ENCODE results near the gene TRIM24.

Gene TRIM24

GRCh38 chr7:138549082-138549481 lies 89.0 kb downstream of the TRIM24 start:
- Histone ChIP-seq H3K9me3 (replicated peaks; ENCODE audit: low read length) (no peaks in the 10 kb centered on the region), H3K36me3 (ENCODE audit: insufficient read depth, low read length) (peaks cover 12% of the 10 kb centered on the region), H3K4me2 (ENCODE audit: low read length) (no peak overlapping the region), H3K27me3 (ENCODE audit: control insufficient read depth, insufficient read depth, low read length) (no peaks in the 10 kb centered on the region), H3K9ac (ENCODE audit: low read depth, low read length) (no peak overlapping the region), H3K4me1 (ENCODE audit: control insufficient read depth, insufficient read depth, low read length) (no peaks in the 10 kb centered on the region), H3K4me3 (ENCODE audit: low read length) (no peak overlapping the region)

DNA sequence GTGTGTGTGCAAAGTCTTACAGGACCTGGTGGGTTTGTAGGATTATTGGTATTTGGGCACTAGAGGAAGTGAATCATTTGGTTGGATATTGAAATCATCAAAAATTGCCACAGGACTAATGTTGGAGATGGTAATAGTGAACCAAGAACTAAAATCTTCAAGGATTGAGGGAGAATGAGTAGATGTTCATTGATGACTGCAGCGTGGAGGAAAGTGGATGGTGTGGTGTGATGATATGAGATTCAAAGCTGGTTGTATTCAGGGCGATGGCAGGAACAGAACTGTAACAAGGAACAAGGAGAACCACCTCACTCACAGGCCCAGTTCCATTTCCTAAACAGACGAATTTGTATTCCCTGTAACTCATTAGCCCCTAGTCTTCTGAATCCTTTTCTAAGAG lies 90.3 kb downstream of the TRIM24 start:
- no peaks in the 10 kb centered on the region for H3K9me3 ChIP-seq (replicated peaks; ENCODE audit: low read length)
- H3K36me3 ChIP-seq (ENCODE audit: insufficient read depth, low read length): peaks cover 19% of the 10 kb centered on the region

DNA sequence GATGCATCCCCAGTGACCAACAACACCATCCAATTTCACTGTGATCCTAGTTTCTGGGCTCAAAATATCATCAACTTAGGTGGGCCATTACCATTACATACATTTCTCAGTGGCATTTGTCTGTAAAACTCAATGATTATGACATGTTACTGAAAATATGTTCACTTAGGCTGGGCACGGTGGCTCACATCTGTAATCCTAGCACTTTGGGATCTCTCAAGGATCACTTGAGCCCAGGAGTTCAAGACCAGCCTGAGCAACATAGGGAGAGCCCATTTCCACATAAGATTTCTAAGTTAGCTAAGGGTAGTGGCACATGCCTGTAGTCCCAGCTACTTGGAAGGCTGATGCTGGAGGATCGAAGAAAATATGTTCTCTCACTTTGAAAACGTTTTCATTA lies 91.0 kb downstream of the TRIM24 start:
- H3K4me3 ChIP-seq (ENCODE audit: low read length): no peak overlapping the region
- H3K27me3 ChIP-seq (ENCODE audit: control insufficient read depth, insufficient read depth, low read length): no peaks in the 10 kb centered on the region
- no peak overlapping the region for H3K4me2 ChIP-seq (ENCODE audit: low read length)
- H3K9me3 ChIP-seq (replicated peaks; ENCODE audit: low read length): peaks cover 3% of the 10 kb centered on the region
- no peaks in the 10 kb centered on the region for H3K4me1 ChIP-seq (ENCODE audit: control insufficient read depth, insufficient read depth, low read length)
- H3K9ac ChIP-seq (ENCODE audit: low read depth, low read length): no peak overlapping the region
- H3K36me3 ChIP-seq (ENCODE audit: insufficient read depth, low read length): peaks cover 23% of the 10 kb centered on the region

More for the DNA sequence above, 90.3 kb downstream of the TRIM24 start:
- Histone ChIP-seq H3K9ac (ENCODE audit: low read depth, low read length) (no peak overlapping the region), H3K4me1 (ENCODE audit: control insufficient read depth, insufficient read depth, low read length) (no peaks in the 10 kb centered on the region), H3K4me3 (ENCODE audit: low read length) (no peak overlapping the region), H3K27me3 (ENCODE audit: control insufficient read depth, insufficient read depth, low read length) (no peaks in the 10 kb centered on the region), H3K4me2 (ENCODE audit: low read length) (no peak overlapping the region)

- H3K4me1 ChIP-seq (ENCODE audit: control insufficient read depth, insufficient read depth, low read length): no peaks in the 10 kb centered on the region
- no peak overlapping the region for H3K4me2 ChIP-seq (ENCODE audit: low read length)
- peaks cover 40% of the 10 kb centered on the region for H3K36me3 ChIP-seq (ENCODE audit: insufficient read depth, low read length)
- H3K4me3 ChIP-seq (ENCODE audit: low read length): no peak overlapping the region
- H3K9me3 ChIP-seq (replicated peaks; ENCODE audit: low read length): peaks cover 16% of the 10 kb centered on the region
- no peak overlapping the region for H3K9ac ChIP-seq (ENCODE audit: low read depth, low read length)
- no peaks in the 10 kb centered on the region for H3K27me3 ChIP-seq (ENCODE audit: control insufficient read depth, insufficient read depth, low read length)
These were observed 93.7 kb downstream of the TRIM24 start for GRCh38 chr7:138553805-138554204.

DNA sequence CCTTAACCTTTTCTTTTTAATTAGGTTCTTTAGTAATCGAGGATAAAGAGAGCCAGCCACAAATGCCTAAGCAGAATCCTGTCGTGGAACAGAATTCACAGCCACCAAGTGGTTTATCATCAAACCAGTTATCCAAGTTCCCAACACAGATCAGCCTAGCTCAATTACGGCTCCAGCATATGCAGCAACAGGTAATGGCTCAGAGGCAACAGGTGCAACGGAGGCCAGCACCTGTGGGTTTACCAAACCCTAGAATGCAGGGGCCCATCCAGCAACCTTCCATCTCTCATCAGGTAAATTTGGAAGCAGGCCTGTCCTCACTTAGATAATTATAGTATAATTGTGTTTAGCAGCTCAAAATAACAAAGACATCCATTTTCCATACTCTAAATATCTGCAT lies 94.6 kb downstream of the TRIM24 start:
- Histone ChIP-seq H3K4me1 (ENCODE audit: control insufficient read depth, insufficient read depth, low read length) (no peaks in the 10 kb centered on the region), H3K36me3 (ENCODE audit: insufficient read depth, low read length) (peaks cover 40% of the 10 kb centered on the region), H3K9me3 (replicated peaks; ENCODE audit: low read length) (peaks cover 16% of the 10 kb centered on the region), H3K4me2 (ENCODE audit: low read length) (no peak overlapping the region), H3K9ac (ENCODE audit: low read depth, low read length) (no peak overlapping the region), H3K4me3 (ENCODE audit: low read length) (no peak overlapping the region), H3K27me3 (ENCODE audit: control insufficient read depth, insufficient read depth, low read length) (no peaks in the 10 kb centered on the region)

GRCh38 chr7:138555684-138556083 lies 95.6 kb downstream of the TRIM24 start:
- Histone ChIP-seq H3K4me2 (ENCODE audit: low read length) (no peak overlapping the region), H3K9me3 (replicated peaks; ENCODE audit: low read length) (peaks cover 16% of the 10 kb centered on the region), H3K4me3 (ENCODE audit: low read length) (no peak overlapping the region), H3K4me1 (ENCODE audit: control insufficient read depth, insufficient read depth, low read length) (no peaks in the 10 kb centered on the region), H3K36me3 (ENCODE audit: insufficient read depth, low read length) (peaks cover 42% of the 10 kb centered on the region), H3K27me3 (ENCODE audit: control insufficient read depth, insufficient read depth, low read length) (no peaks in the 10 kb centered on the region), H3K9ac (ENCODE audit: low read depth, low read length) (no peak overlapping the region)

GRCh38 chr7:138556771-138557484 lies 96.9 kb downstream of the TRIM24 start:
- H3K9ac ChIP-seq (ENCODE audit: low read depth, low read length): no peak overlapping the region
- peaks cover 38% of the 10 kb centered on the region for H3K36me3 ChIP-seq (ENCODE audit: insufficient read depth, low read length)
- no peaks in the 10 kb centered on the region for H3K4me1 ChIP-seq (ENCODE audit: control insufficient read depth, insufficient read depth, low read length)
- H3K4me3 ChIP-seq (ENCODE audit: low read length): no peak overlapping the region
- H3K9me3 ChIP-seq (replicated peaks; ENCODE audit: low read length): peaks cover 16% of the 10 kb centered on the region
- H3K27me3 ChIP-seq (ENCODE audit: control insufficient read depth, insufficient read depth, low read length): no peaks in the 10 kb centered on the region
- H3K4me2 ChIP-seq (ENCODE audit: low read length): no peak overlapping the region

DNA sequence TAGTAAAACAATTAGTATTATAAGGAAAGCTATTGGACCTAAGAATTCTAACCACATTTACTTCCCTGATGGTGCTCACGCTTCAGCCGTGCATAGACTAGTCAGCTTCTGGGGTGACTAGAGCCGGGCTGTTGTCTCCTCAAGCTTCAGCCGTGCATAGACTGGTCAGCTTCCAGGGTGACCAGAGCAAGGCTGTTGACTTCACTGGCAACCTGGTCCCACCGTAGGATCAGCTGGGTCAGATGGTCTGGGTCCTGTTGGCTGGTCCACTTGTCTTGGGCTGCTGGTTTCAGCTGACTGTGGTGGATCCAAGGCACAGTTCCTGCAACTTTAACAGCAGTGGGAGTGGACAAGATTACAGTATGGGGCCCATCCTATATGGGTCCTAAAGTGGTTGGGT lies 99.4 kb downstream of the TRIM24 start:
- no peak overlapping the region for H3K9ac ChIP-seq (ENCODE audit: low read depth, low read length)
- H3K4me3 ChIP-seq (ENCODE audit: low read length): no peak overlapping the region
- peaks cover 47% of the 10 kb centered on the region for H3K36me3 ChIP-seq (ENCODE audit: insufficient read depth, low read length)
- peaks cover 16% of the 10 kb centered on the region for H3K9me3 ChIP-seq (replicated peaks; ENCODE audit: low read length)
- no peaks in the 10 kb centered on the region for H3K4me1 ChIP-seq (ENCODE audit: control insufficient read depth, insufficient read depth, low read length)
- H3K4me2 ChIP-seq (ENCODE audit: low read length): no peak overlapping the region
- H3K27me3 ChIP-seq (ENCODE audit: control insufficient read depth, insufficient read depth, low read length): no peaks in the 10 kb centered on the region

- no peaks in the 10 kb centered on the region for H3K27me3 ChIP-seq (ENCODE audit: control insufficient read depth, insufficient read depth, low read length)
- H3K4me3 ChIP-seq (ENCODE audit: low read length): no peak overlapping the region
- H3K36me3 ChIP-seq (ENCODE audit: insufficient read depth, low read length): peaks cover 33% of the 10 kb centered on the region
- H3K9me3 ChIP-seq (replicated peaks; ENCODE audit: low read length): peaks cover 9% of the 10 kb centered on the region
- no peak overlapping the region for H3K4me2 ChIP-seq (ENCODE audit: low read length)
- H3K9ac ChIP-seq (ENCODE audit: low read depth, low read length): no peak overlapping the region
- H3K4me1 ChIP-seq (ENCODE audit: control insufficient read depth, insufficient read depth, low read length): no peaks in the 10 kb centered on the region
These were observed 103.7 kb downstream of the TRIM24 start for GRCh38 chr7:138563808-138564207.

GRCh38 chr7:138564365-138564764 lies 104.3 kb downstream of the TRIM24 start:
- no peak overlapping the region for H3K9ac ChIP-seq (ENCODE audit: low read depth, low read length)
- H3K9me3 ChIP-seq (replicated peaks; ENCODE audit: low read length): peaks cover 9% of the 10 kb centered on the region
- no peak overlapping the region for H3K4me2 ChIP-seq (ENCODE audit: low read length)
- H3K36me3 ChIP-seq (ENCODE audit: insufficient read depth, low read length): peaks cover 33% of the 10 kb centered on the region
- no peaks in the 10 kb centered on the region for H3K27me3 ChIP-seq (ENCODE audit: control insufficient read depth, insufficient read depth, low read length)
- no peak overlapping the region for H3K4me3 ChIP-seq (ENCODE audit: low read length)
- no peaks in the 10 kb centered on the region for H3K4me1 ChIP-seq (ENCODE audit: control insufficient read depth, insufficient read depth, low read length)

- H3K4me3 ChIP-seq (ENCODE audit: low read length): no peak overlapping the region
- peaks cover 9% of the 10 kb centered on the region for H3K9me3 ChIP-seq (replicated peaks; ENCODE audit: low read length)
- H3K27me3 ChIP-seq (ENCODE audit: control insufficient read depth, insufficient read depth, low read length): no peaks in the 10 kb centered on the region
- H3K9ac ChIP-seq (ENCODE audit: low read depth, low read length): no peak overlapping the region
- peaks cover 31% of the 10 kb centered on the region for H3K36me3 ChIP-seq (ENCODE audit: insufficient read depth, low read length)
- H3K4me1 ChIP-seq (ENCODE audit: control insufficient read depth, insufficient read depth, low read length): no peaks in the 10 kb centered on the region
- H3K4me2 ChIP-seq (ENCODE audit: low read length): no peak overlapping the region
These were observed 105.0 kb downstream of the TRIM24 start for GRCh38 chr7:138565071-138565450.

DNA sequence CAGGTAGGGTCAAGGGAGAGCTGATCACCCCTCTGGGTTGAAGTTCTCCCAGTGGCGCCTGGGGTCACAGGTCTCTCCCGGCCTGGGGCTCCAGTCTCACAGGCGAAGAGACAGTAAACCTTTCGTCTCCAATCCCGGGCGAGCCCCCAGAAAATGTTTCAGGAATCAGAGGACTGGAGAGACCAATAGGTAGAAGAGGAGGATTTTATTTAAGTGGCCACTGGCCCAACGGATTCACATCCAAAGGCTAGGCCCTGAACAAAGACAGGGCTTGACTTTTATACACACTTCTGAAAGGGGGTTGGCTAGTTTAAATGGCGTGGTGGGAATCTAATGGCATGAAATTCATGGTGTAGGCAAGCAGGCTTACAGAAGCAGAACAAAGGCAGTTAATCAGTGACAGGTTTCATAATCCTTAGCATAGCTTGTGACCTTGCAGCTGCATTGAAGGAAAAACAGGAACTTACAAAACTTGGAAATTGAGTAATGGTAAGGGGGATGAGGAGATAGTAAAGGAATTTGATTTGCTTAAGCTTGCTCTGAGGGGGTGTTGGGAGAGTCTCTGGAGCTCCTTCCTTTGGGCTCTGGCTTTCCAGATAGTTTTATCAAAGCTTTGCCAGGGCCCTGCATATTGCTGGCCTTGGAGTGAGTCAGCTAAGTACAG lies 105.5 kb downstream of the TRIM24 start:
- H3K9me3 ChIP-seq (replicated peaks; ENCODE audit: low read length): peaks cover 9% of the 10 kb centered on the region
- H3K36me3 ChIP-seq (ENCODE audit: insufficient read depth, low read length): peaks cover 31% of the 10 kb centered on the region
- H3K4me3 ChIP-seq (ENCODE audit: low read length): no peak overlapping the region
- no peak overlapping the region for H3K4me2 ChIP-seq (ENCODE audit: low read length)
- H3K4me1 ChIP-seq (ENCODE audit: control insufficient read depth, insufficient read depth, low read length): no peaks in the 10 kb centered on the region
- no peaks in the 10 kb centered on the region for H3K27me3 ChIP-seq (ENCODE audit: control insufficient read depth, insufficient read depth, low read length)
- no peak overlapping the region for H3K9ac ChIP-seq (ENCODE audit: low read depth, low read length)
